Embryonic facial prominence (tissue), 1 donor: ENCODE measurements around the gene WNT1.

ENCODE experiments used
- DNase-seq: peaks from one replicate; pipeline ENCODE4 v3.0.0-alpha.2; 2016; ENCODE audit errors: extremely low spot score

WNT1 gene

GRCh38 chr12:48980953-48981756 is 3.0 kb downstream of the WNT1 start:
- no peak for DNase-seq

DNA sequence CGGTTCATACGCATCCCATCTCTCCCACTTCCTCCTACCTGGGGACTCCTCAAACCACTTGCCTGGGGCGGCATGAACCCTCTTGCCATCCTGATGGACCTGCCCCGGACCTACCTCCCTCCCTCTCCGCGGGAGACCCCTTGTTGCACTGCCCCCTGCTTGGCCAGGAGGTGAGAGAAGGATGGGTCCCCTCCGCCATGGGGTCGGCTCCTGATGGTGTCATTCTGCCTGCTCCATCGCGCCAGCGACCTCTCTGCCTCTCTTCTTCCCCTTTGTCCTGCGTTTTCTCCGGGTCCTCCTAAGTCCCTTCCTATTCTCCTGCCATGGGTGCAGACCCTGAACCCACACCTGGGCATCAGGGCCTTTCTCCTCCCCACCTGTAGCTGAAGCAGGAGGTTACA is 3.6 kb downstream of the WNT1 start:
- DNase-seq, result no peak

GRCh38 chr12:48982397-48983080 is 4.4 kb downstream of the WNT1 start:
- no peak for DNase-seq

GRCh38 chr12:48985475-48985897 is 7.4 kb downstream of the WNT1 start:
- no peak for DNase-seq

DNA sequence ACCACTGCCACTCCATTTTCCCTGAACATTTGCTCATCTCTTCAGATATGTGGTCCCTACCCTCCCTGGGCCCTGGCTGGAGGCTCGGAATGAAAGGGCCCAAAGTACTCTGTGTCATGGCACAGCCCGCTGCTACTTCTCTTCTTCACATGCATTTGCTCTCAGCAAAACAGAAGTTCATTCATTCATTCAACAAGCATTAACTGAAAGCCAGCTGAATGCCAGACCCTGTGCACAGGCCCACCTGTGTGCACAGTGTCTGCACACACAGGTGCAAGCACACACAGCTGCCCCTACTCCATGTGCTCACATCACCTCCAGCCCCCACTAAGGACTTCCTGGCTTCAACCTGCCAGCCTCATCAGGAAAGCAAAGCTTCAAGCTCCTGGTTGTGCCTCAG is 7.8 kb downstream of the WNT1 start:
- DNase-seq, result no peak

DNA sequence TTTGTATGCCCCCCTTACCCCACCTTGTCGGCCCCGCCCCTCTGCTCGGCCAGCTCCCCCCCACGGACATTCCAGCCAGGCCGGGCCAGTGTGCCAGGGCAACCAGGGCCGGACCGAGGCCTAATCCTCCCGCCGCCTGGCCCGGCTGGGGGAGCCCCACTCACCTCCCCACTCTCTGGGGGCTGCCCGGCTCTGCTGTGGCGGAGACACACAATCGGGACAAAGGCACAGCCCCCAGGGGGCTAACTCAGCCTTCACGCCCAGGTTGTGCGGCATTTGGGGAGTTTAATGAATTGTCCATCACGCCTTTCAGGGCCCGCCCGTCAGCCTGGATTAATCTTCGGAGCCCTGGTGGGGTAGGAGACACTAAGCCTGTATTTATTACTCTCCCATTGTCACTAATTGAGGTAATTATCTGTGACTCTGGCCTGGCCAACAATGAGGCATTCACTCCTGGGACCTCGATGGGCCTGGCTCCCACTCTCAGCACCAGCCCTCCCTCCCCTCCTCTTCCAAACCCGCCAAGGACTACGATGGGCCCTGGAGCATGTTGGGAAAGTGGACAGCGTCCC is 8.7 kb downstream of the WNT1 start:
- no peak for DNase-seq

- DNase-seq, result no peak
Measured at GRCh38 chr12:48988030-48988649, 10.0 kb downstream of the WNT1 start.

DNA sequence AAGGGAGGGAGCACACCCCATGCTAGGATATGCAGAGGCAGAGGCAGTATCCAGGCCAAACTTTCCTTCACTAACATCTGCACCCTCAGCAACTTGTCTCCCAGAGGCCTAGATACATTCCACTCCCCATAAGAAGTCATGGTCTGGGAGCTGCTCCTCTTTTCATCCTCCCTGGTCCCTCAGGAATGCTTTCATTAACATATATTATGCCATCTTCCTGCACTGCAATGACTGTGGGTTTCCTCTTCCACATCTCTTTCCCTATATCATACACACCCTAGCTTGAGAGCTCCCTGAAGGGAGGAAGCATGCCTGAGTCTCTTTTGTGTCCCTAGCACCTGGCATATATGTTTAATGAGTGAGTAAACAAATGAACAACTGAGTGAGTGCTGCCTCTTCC is 12.4 kb downstream of the WNT1 start:
- DNase-seq, result no peak

GRCh38 chr12:48991247-48992050 is 13.3 kb downstream of the WNT1 start:
- DNase-seq, result no peak

DNA sequence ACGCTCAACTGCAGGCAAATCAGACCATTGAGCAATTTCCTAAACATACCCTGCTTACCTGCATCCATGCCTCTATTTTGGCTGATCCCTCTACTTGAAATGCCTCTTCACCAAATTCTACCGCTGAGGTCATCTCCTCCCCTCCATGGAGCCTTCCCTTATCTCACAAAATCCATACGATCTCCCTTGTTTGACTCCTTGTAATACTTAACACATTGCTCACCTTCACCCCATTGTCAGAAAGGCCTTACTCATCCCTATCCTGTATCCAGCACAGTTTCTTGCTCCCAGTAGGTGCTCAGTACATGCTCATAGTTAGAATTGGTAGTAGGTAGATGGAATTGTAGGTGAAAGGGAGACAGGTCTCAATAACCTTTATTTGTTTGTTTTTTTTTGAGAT is 15.7 kb downstream of the WNT1 start:
- no peak for DNase-seq

DNA sequence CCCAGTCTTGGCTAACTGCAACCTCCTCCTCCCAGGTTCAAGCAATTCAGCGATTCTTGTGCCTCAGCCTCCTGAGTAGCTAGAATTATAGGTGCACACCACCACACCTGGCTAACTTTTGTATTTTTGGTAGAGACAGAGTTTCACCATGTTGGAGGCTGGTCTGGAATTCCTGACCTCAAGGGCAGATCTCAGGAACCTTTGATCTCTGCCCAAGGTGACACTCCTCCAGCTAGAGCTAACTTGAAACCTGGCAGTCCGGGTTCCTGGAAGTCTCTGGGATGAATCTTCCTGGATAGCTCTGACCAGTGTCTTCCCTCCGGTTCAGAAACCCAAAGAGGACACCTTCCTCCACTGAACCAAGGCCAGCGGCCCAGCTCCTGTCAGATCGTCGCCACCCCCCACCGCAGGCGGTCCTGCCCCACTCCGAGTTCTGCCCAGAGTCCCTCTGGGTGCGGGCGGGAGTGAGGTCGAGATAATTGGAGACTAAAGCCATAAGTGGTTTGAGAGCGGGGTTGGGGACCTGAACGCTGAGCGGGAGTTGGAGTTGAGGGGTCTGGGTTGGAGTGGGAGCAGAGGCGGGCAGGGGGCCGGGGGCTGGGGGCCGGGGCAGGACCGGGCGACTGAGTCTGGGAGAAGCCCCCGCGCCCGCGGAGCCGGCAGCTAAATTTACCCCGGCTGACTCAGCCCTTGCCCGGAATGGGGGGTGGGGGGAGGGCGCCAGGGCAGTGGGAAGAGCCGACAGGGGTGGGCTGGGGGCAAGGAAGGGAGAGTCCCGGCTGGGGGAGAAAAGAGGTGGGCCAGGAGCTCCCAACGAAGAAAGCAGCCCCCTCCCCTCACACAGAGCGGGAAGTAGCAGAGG is 16.3 kb downstream of the WNT1 start:
- DNase-seq, result no peak

GRCh38 chr12:48995086-48995879 is 17.2 kb downstream of the WNT1 start:
- DNase-seq, result peak; percentile 60

GRCh38 chr12:48996794-48997718 is 18.9 kb downstream of the WNT1 start:
- DNase-seq, result peak; percentile 64

DNA sequence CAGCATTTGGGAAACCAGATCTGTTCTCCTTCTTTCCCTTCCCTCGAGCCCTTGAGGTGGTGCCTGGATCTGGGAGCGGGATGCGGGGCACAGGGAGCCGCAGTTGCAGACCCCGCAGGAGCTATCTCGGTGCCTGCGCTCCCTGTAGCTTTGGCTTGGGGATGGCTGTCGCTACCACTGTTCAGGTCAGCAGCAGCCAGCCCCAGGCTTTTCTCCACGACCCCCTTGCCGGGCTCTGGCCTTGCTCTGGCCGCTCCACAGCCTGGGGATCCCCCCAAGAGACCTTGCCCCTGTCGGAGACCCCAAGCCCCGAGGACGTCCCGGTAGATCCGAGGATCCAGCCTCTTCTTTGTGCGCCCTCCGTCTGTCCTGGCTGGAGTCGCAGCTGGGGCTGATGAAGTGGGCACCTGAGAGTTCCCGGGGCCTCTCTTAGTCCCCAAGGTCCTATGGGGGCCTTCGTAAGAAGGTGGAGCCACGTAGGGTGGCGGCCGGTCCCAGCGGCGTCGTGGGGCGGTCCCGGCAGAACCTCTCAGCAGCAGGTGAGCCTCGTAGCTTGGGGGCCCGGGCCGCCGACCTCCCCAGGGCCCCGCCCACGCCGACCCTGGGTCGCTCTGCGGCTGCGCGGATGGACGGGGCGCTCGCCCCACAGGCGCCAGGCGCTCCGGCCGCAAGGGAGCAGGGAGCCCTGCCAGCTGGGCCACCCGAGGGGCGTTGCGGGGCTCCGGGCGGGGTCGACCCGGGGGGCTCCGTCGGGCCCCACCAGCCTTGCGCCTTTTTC is 19.8 kb downstream of the WNT1 start:
- no peak for DNase-seq

GRCh38 chr12:48998497-48999353 is 20.6 kb downstream of the WNT1 start:
- no peak for DNase-seq

- no peak for DNase-seq
Measured at GRCh38 chr12:48999371-49000131, 21.4 kb downstream of the WNT1 start, which contains the start of gene DDN. Gene DDN (minus strand): TSS chr12:48999375. CDS start chr12:48999287, 88 bp downstream.
